ENCODE measurements around the gene TTYH1.

The TTYH1 gene

GRCh38 chr19:54475706-54476105 lies 60.4 kb downstream of the TTYH1 start:
- no peak for DNase-seq (ENCODE audit: low read depth in 2 of 2, low spot score in 1 of 2)

GRCh38 chr19:54477650-54478049 lies 62.4 kb downstream of the TTYH1 start:
- DNase-seq (ENCODE audit: low read depth in 2 of 2, low spot score in 1 of 2) = no peak

GRCh38 chr19:54478677-54479266 lies 63.5 kb downstream of the TTYH1 start:
- DNase-seq (ENCODE audit: low read depth in 2 of 2, low spot score in 1 of 2) = no peak

- DNase-seq (ENCODE audit: low read depth in 2 of 2, low spot score in 1 of 2) = no peak
These were observed 64.8 kb downstream of the TTYH1 start for GRCh38 chr19:54480051-54480450.

- DNase-seq (ENCODE audit: low read depth in 2 of 2, low spot score in 1 of 2) = no peak
These were observed 66.2 kb downstream of the TTYH1 start for GRCh38 chr19:54481326-54481930.

- no peak for DNase-seq (ENCODE audit: low read depth in 2 of 2, low spot score in 1 of 2)
These were observed 67.6 kb downstream of the TTYH1 start for GRCh38 chr19:54482889-54483288.

- no peak for DNase-seq (ENCODE audit: low read depth in 2 of 2, low spot score in 1 of 2)
These were observed 69.2 kb downstream of the TTYH1 start for GRCh38 chr19:54484451-54484850.

- DNase-seq (ENCODE audit: low read depth in 2 of 2, low spot score in 1 of 2) = no peak
These were observed 70.6 kb downstream of the TTYH1 start for GRCh38 chr19:54485851-54486250.
